Posterior vena cava (tissue), 2 donors: ENCODE measurements around the gene PRAMEF7. TPM values are rescaled to one million over a fixed set of nuclear protein-coding genes. Genes with fewer than 3 reads are reported as not detected.
"Not testable (repeated sequence)": the region's sequence is repeated elsewhere in the genome, so short reads cannot be mapped to it uniquely, and the experiment has no call there.

Source experiments
- DNase-seq: peaks from one replicate; pipeline ENCODE4 v3.0.0-alpha.2; 2020; ENCODE audit warnings: low spot score
- intact Hi-C, 2 donors: fragments of 100-400 bp; cut with DNase I; formaldehyde crosslinking; loops; one replicate each; pipeline versions ENCODE4 v1.14.1 to v1.14.2; 2022 to 2023
- long read RNA-seq, 2 donors: library from polyadenylated mRNA; unstranded; transcript quantifications; one replicate each; pipeline ENCODE4 v2.0.0, GENCODE V29; 2020 to 2021
- total RNA-seq, 2 donors: library from RNA; stranded (reverse); fragmentation: NEBNext Ultra II Directional; extraction: Animal tissue kit (Norgen Biotek cat#: 25700); gene quantifications; one replicate each; pipeline ENCODE4 v1.2.1, GENCODE V29; 2021
- donor health status: DM: yes; HTN: yes; CAD: no.
- donor health status: DM: yes; HTN: yes; CAD: no.

The PRAMEF7 gene
- total RNA-seq = not detected
- long read RNA-seq, donor 1 = 0 reads
- long read RNA-seq, donor 2 = 0 reads

- DNase-seq, intact Hi-C loops: not testable (repeated sequence)
Observed at GRCh38 chr1:12916310-12916709, at the start of gene PRAMEF7. Gene PRAMEF7 (plus strand): TSS chr1:12916610. CDS start chr1:12917693, 1,083 bp downstream.

- DNase-seq, intact Hi-C loops: not testable (repeated sequence)
Observed at GRCh38 chr1:12878453-12878852, 38.0 kb upstream of the PRAMEF7 start.

GRCh38 chr1:12886101-12886500, 30.3 kb upstream of the PRAMEF7 start, which contains the start of gene PRAMEF4:
Gene PRAMEF4 (minus strand): TSS chr1:12886201. CDS start chr1:12883394, 2,807 bp downstream.
- DNase-seq = not testable (repeated sequence)

GRCh38 chr1:12898170-12898569, 18.2 kb upstream of the PRAMEF7 start, which contains the start of gene PRAMEF10:
Gene PRAMEF10 (minus strand): TSS chr1:12898270. CDS start chr1:12895847, 2,423 bp downstream.
- intact Hi-C loops, DNase-seq: not testable (repeated sequence)

More at GRCh38 chr1:12886101-12886500, 30.3 kb upstream of the PRAMEF7 start, which contains the start of gene PRAMEF4:
- intact Hi-C loops = not testable (repeated sequence)

- not testable (repeated sequence) for DNase-seq
Observed at GRCh38 chr1:12899186-12899585, 17.2 kb upstream of the PRAMEF7 start.

GRCh38 chr1:12903793-12904572, 12.4 kb upstream of the PRAMEF7 start:
- intact Hi-C loops, DNase-seq: not testable (repeated sequence)

More at GRCh38 chr1:12899186-12899585, 17.2 kb upstream of the PRAMEF7 start:
- intact Hi-C loops = not testable (repeated sequence)

DNA sequence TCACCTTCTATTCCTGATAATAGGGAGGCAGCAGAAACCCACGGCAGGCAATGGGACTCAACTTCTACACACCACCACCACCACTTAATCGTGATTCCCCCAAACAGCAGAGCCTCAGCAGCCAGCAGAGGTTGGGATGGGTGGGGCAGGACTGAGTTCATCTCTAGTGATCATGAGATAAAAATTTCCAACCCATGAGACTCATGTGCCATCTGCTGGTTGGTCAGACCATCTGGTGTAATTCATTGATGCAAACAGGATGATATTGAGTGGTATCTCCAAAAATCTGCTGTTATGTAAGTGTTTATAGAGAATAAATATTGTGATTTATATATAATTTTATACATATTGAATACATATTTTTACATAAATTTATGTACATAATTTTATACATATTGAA, 5.3 kb downstream of the PRAMEF7 start:
- intact Hi-C loops, DNase-seq: not testable (repeated sequence)

- intact Hi-C loops, DNase-seq: not testable (repeated sequence)
Observed at GRCh38 chr1:12924368-12924767, 8.0 kb downstream of the PRAMEF7 start.

DNA sequence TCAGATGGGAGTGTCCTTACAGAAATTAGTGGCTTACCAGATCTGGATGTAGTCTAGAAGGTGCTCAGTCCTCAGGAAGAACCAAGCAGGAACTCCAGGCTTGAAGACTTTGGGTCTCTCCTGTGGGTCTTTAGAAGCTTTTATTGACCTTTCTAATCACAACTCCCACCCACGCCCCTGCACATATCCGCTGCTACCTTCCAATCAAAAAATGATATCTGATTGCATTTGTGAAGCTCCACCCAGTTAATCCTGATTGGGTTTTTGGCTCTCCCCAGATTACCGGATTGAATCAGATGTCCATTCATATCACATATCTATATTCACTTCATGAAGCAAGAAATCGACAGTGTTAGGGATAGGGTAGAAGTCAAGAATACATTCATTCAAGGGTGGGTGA, 31.1 kb downstream of the PRAMEF7 start, which contains the start of gene PRAMEF6:
Gene PRAMEF6, minus strand, starts transcription at position 101 of the 400 bp plus-strand sequence. CDS start 5,062 bp downstream, outside the sequence.
- DNase-seq, intact Hi-C loops: not testable (repeated sequence)

Other genes starting within 250 kb of the PRAMEF7 start
- not detected for gene AADACL3, start 200.5 kb upstream of the PRAMEF7 start, total RNA-seq
- not detected for gene CFAP107, start 170.4 kb upstream of the PRAMEF7 start, total RNA-seq
- not detected for gene PRAMEF12, start 142.9 kb upstream of the PRAMEF7 start, total RNA-seq
- gene PRAMEF1, start 125.2 kb upstream of the PRAMEF7 start, total RNA-seq = not detected
- gene PRAMEF11, start 85.2 kb upstream of the PRAMEF7 start, total RNA-seq = not detected
- gene HNRNPCL1, start 67.9 kb upstream of the PRAMEF7 start, total RNA-seq = not detected
- gene PRAMEF2, start 59.5 kb upstream of the PRAMEF7 start, total RNA-seq = not detected
- gene PRAMEF4, start 30.4 kb upstream of the PRAMEF7 start, total RNA-seq = not detected
- gene PRAMEF10, start 18.3 kb upstream of the PRAMEF7 start, total RNA-seq = not detected
- gene PRAMEF6, start 31.0 kb downstream of the PRAMEF7 start, total RNA-seq = not detected
- gene PRAMEF27, start 140.0 kb downstream of the PRAMEF7 start, total RNA-seq = not detected
- not detected for gene HNRNPCL3, start 144.2 kb downstream of the PRAMEF7 start, total RNA-seq
- gene PRAMEF25, start 154.2 kb downstream of the PRAMEF7 start, total RNA-seq = not detected
- gene HNRNPCL2, start 200.2 kb downstream of the PRAMEF7 start, total RNA-seq = not detected
- gene PRAMEF26, start 239.4 kb downstream of the PRAMEF7 start, total RNA-seq = not detected
- gene HNRNPCL4, start 249.0 kb downstream of the PRAMEF7 start, total RNA-seq = not detected